ENCODE data around the gene CAMTA1. TPM values are rescaled to one million over a fixed set of nuclear protein-coding genes. Genes with fewer than 3 reads are reported as not detected.

CAMTA1 gene
- total RNA-seq, 1 experiment from 2014 or later = 69.0 TPM

- no peak for DNase-seq (ENCODE audit: low read depth)
Observed at GRCh38 chr1:7526196-7526866, 741.1 kb downstream of the CAMTA1 start.

GRCh38 chr1:7526867-7527732 lies 741.8 kb downstream of the CAMTA1 start:
- DNase-seq (ENCODE audit: low read depth) = no peak

- no peak for DNase-seq (ENCODE audit: low read depth)
Observed at GRCh38 chr1:7527733-7528045, 742.4 kb downstream of the CAMTA1 start.

- DNase-seq (ENCODE audit: low read depth) = no peak
Observed at GRCh38 chr1:7528386-7529198, 743.3 kb downstream of the CAMTA1 start.

- DNase-seq (ENCODE audit: low read depth) = no peak
Observed at GRCh38 chr1:7529917-7530316, 744.7 kb downstream of the CAMTA1 start.

GRCh38 chr1:7531562-7532340 lies 746.5 kb downstream of the CAMTA1 start:
- DNase-seq (ENCODE audit: low read depth) = no peak

GRCh38 chr1:7533006-7533405 lies 747.8 kb downstream of the CAMTA1 start:
- DNase-seq (ENCODE audit: low read depth) = no peak

- DNase-seq (ENCODE audit: low read depth) = no peak
Observed at GRCh38 chr1:7534061-7534825, 749.0 kb downstream of the CAMTA1 start.

GRCh38 chr1:7535016-7535415 lies 749.8 kb downstream of the CAMTA1 start:
- no peak for DNase-seq (ENCODE audit: low read depth)

- DNase-seq (ENCODE audit: low read depth) = no peak
Observed at GRCh38 chr1:7535934-7536878, 751.0 kb downstream of the CAMTA1 start.

GRCh38 chr1:7536891-7537591 lies 751.8 kb downstream of the CAMTA1 start:
- DNase-seq (ENCODE audit: low read depth) = no peak

- peak; percentile 57 for DNase-seq (ENCODE audit: low read depth)
Observed at GRCh38 chr1:7538033-7538432, 752.8 kb downstream of the CAMTA1 start.

- DNase-seq (ENCODE audit: low read depth) = no peak
Observed at GRCh38 chr1:7538849-7539768, 753.9 kb downstream of the CAMTA1 start.

- no peak for DNase-seq (ENCODE audit: low read depth)
Observed at GRCh38 chr1:7539769-7540175, 754.5 kb downstream of the CAMTA1 start.

GRCh38 chr1:7540816-7541215 lies 755.6 kb downstream of the CAMTA1 start:
- DNase-seq (ENCODE audit: low read depth) = no peak

GRCh38 chr1:7541629-7542028 lies 756.4 kb downstream of the CAMTA1 start:
- no peak for DNase-seq (ENCODE audit: low read depth)

- DNase-seq (ENCODE audit: low read depth) = no peak
Observed at GRCh38 chr1:7543718-7544090, 758.5 kb downstream of the CAMTA1 start.

Data from LHCN-M2 (cell line).